Forelimb muscle (tissue), 1 donor: ENCODE measurements around the gene OR10A2. TPM values are rescaled to one million over a fixed set of nuclear protein-coding genes. Genes with fewer than 3 reads are reported as not detected.
"Not testable (repeated sequence)": the region's sequence is repeated elsewhere in the genome, so short reads cannot be mapped to it uniquely, and the experiment has no call there.

ENCODE experiments used
- DNase-seq: peaks from one replicate; pipeline ENCODE4 v3.0.0-alpha.2; 2013; ENCODE audit warnings: low read depth
- polyA plus RNA-seq: library from polyadenylated mRNA; unstranded; fragments of 120-200 nt; gene quantifications from one replicate; pipeline ENCODE4 v1.2.1, GENCODE V29; 2013; ENCODE audit not compliant: insufficient read length

The OR10A2 gene, protein sequence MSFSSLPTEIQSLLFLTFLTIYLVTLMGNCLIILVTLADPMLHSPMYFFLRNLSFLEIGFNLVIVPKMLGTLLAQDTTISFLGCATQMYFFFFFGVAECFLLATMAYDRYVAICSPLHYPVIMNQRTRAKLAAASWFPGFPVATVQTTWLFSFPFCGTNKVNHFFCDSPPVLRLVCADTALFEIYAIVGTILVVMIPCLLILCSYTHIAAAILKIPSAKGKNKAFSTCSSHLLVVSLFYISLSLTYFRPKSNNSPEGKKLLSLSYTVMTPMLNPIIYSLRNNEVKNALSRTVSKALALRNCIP
- 0.05 TPM for polyA plus RNA-seq

DNA sequence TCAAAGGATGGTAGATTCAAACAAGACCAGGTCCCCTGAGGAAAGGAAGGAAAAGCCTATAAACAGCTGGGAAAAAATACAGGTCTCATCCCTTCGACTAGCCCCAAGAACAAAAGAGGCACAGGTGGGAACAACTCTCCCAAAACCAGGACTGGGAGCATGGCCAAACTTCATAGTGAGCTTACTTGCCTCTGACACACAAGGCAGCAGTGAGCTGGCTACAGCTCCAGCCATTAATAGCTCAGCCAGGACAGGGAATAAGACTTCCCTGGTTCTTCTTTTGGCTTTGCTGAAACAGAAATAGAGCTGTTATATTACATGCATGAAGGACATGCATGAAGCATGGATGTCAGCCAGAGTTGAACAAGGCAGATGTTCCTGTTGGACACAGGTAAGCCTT, at the start of gene OR10A2:
TSS of gene OR10A2 (plus strand) at position 97 of the 400 bp plus-strand sequence. CDS start 6,698 bp downstream, outside the sequence.
- DNase-seq = no peak

GRCh38 chr11:6813656-6814055, 49.2 kb upstream of the OR10A2 start:
- DNase-seq = no peak

- DNase-seq = no peak
Observed at GRCh38 chr11:6817694-6818093, 45.2 kb upstream of the OR10A2 start.

- DNase-seq = no peak
Observed at GRCh38 chr11:6818967-6819366, 43.9 kb upstream of the OR10A2 start.

GRCh38 chr11:6824136-6824823, 38.6 kb upstream of the OR10A2 start:
- no peak for DNase-seq

GRCh38 chr11:6825231-6825744, 37.6 kb upstream of the OR10A2 start:
- DNase-seq = peak; percentile 13

- DNase-seq = no peak
Observed at GRCh38 chr11:6828103-6828502, 34.8 kb upstream of the OR10A2 start.

DNA sequence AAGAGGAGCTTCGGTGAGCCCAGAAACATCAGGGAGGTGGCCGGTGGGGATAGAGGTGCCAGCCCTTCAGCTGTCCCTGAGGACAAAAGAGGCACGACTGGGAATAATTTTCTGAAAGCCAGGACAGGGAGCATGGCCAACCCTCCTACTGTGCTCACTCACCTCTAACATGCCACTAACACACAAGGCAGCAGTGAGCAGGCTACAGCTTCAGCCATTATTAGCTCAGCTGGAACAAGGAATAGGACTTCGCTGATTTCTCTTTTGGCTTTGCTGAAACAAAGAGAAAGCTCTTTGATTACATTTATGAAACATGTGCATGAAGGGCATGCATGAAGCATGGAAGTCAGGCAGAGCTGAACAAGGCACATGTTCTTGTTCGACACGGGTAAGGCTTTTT, 29.5 kb upstream of the OR10A2 start:
- no peak for DNase-seq

- no peak for DNase-seq
Observed at GRCh38 chr11:6834021-6834420, 28.8 kb upstream of the OR10A2 start.

GRCh38 chr11:6841694-6842093, 21.2 kb upstream of the OR10A2 start:
- no peak for DNase-seq

- no peak for DNase-seq
Observed at GRCh38 chr11:6843670-6844069, 19.2 kb upstream of the OR10A2 start.

DNA sequence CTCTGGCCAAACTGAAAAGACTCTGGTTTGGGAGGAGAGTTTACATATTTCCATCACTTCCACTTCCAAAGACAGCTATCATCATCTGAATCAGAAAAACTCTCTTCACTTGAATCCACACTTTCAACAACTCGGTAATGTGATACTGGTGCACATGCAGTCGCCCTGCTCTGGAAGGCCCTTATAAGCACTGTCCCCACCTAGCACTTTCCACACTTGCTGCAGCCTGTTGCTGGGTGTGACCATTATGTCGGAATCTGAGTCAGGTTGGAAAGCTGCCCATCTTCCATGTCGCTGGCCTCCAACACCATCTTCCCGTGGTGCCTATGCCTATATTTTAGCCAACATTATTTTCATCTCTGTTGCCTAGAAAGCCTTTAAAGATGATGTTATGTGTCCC, 18.5 kb upstream of the OR10A2 start:
- no peak for DNase-seq

- DNase-seq = no peak
Observed at GRCh38 chr11:6845383-6845782, 17.5 kb upstream of the OR10A2 start, which contains the start of gene OR10A5. OR10A5 (plus strand) TSS chr11:6845683; CDS start chr11:6845683, 0 bp downstream.

DNA sequence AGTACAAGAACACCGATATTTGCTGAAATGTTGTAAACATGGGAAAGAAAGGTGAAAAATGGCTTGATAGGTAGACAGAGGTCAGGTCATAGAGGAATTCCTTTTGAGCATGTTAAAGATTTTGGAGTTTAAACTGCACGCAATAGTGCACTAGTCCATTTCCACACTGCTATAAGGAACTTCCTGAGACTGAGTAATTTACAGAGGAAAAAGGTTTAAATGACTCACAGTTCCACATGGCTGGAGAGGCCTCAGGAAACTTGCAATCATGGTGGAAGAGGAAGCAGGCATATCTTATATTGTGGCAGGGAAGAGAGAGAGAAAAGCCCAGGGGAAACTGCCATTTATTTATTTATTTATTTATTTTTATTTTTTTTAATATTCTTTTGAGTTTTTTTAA, 12.3 kb upstream of the OR10A2 start:
- DNase-seq = no peak

GRCh38 chr11:6854801-6855200, 8.1 kb upstream of the OR10A2 start:
- DNase-seq = not testable (repeated sequence)

DNA sequence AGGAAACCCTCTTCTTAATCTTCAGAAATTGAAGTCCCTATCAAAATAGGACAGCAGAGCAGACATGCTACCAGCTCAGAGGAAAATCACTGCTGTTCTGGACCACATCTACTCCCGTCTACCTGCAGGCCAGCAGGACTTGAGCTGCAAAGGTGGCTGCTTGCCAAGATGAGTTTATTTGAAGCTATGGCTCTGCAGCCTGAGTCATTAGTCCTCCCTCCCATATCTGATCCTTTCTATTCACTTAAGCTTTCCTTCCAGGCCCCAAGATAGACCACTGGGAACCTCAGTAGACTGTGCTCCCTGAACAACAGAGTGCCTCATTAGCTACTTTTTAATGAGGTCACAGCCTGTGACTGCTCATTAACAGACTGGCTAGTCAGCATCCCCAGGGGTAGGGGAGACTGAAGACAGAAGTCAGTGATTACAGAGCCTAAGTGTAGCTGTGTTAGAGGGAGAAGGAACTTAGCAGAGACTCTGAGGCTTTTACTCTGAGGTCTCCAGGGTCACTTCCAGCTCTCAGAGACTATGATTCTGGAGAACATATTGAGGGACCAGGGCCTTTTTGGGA, 6.8 kb upstream of the OR10A2 start:
- no peak for DNase-seq

DNA sequence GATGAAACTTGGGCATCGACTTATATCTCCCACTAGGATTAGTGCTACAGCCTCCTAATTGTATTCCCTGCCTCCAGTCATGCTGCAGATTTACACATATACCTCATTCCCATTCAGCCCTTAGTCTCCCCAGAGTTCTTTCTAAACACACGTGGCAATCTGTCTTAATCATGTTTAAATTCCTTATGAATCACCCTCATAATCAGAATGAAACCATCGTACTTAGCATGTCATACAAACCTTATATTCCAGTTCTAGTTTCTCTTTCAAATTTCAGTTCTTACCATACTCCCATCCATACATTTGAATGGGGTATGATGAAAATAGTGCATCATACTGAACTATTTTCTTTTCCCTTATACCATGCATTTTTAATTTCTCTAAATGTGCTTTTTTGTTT, 6.0 kb upstream of the OR10A2 start:
- no peak for DNase-seq

DNA sequence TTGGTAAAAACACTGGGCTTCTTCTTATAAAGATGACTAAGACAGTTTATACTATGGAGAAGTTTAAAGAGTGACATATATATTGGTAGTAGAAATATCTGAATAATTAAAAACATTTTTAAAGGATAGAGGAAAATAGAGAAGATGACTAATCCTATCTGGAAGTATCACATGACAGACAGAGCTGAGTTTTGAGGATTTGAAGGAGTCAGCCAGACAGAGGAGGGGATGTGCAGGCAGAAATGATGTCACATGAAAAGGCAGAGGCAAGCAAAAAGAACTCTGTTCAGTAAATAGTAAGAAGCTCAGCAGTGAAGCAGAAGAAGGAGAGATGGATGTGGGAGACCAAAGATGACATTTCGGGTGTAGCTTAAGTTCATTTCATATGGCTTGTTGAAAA, 1.6 kb downstream of the OR10A2 start:
- no peak for DNase-seq

DNA sequence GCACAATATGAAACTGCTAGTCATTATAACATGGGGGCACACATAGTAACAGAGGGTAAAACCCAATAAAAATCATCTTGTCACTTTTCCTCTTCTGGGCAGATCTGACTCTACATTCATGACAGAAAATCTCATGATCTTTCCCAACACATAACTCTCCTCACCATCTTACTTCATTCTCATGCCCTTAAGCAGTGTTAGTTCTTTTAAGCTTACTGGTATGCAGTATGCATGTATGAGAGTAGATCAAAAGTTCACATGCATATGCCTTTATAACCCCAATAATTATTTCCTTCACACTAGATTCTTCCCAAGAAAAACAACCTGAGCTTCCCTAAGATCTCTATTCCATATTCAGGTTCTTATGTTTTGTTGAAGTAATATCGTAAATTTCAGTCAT, 8.4 kb downstream of the OR10A2 start:
- DNase-seq = no peak

DNA sequence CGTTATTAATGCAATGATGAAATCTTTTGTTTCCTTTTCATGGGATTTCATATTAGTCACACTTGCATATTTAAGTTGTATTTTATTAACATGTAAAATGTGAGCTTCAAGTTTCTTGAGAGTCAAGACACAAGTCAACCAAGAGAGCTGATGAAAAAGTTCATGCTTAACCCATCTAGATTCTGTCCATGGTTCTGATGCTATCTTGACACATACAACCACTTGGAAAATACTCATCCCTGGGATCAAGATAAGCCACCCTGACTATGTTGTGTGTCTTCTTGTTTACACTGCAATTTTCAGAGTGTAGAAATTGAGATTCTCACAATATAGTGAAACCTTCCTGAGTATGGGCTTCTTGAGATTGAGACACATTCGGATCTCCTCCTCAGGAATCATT, 12.9 kb downstream of the OR10A2 start:
- DNase-seq = no peak

- no peak for DNase-seq
Observed at GRCh38 chr11:6876325-6876724, 13.5 kb downstream of the OR10A2 start, which contains the start of gene OR10A4. OR10A4 (plus strand) TSS chr11:6876625; CDS start chr11:6876648, 23 bp downstream.

DNA sequence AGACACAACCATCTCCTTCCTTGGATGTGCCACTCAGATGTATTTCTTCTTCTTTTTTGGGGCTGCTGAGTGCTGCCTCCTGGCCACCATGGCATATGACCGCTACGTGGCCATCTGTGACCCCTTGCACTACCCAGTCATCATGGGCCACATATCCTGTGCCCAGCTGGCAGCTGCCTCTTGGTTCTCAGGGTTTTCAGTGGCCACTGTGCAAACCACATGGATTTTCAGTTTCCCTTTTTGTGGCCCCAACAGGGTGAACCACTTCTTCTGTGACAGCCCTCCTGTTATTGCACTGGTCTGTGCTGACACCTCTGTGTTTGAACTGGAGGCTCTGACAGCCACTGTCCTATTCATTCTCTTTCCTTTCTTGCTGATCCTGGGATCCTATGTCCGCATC, 14.1 kb downstream of the OR10A2 start:
- no peak for DNase-seq

DNA sequence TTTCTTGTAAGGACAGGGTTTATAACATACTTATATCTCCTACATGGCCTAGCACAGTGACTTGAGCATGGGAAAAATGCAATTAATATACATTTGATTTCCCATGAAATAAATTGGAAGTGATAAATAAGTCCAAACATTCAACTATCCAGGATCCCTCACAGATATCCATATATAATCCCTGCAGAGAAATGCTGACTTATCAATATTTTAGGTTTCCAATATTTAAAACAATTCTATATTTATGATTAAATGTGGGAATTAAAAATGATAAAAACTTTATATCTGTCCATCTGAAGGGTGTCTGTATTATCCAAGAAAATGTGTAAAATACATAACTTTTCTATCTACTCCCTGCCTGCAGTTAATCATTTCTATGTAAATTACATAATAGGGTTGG, 19.9 kb downstream of the OR10A2 start:
- DNase-seq = no peak
